Bronchial epithelial cell (primary cell): ENCODE data around the gene PLSCR1. TPM values are rescaled to one million over a fixed set of nuclear protein-coding genes. Genes with fewer than 3 reads are reported as not detected.

ENCODE experiments used
- DNase-seq: peaks from one replicate; pipeline ENCODE4 v3.0.0-alpha.2; 2010; ENCODE audit warnings: low read depth
- FAIRE-seq: peaks from 2 replicates; lab custom pipeline; 2011; peaks lifted over from hg19 to GRCh38; lab: Jason Lieb, UNC
- H3K27me3 ChIP-seq: 2 replicates; pipeline ENCODE4 v1.5.1; 2011; ENCODE audit warnings: low read length; ENCODE audit not compliant: control insufficient read depth, insufficient read depth
- H3K36me3 ChIP-seq: 2 replicates; pipeline ENCODE4 v1.5.1; 2011; ENCODE audit warnings: low read length; ENCODE audit not compliant: control insufficient read depth, insufficient read depth
- H3K4me3 ChIP-seq: 2 replicates; pipeline ENCODE4 v1.5.1; 2011; ENCODE audit warnings: mild to moderate bottlenecking, low read depth, low read length, control low read depth
- CTCF ChIP-seq: IDR thresholded peaks from 2 replicates; pipeline ENCODE4 v1.5.1; 2011; ENCODE audit warnings: mild to moderate bottlenecking, moderate library complexity, low read length, control low read depth, inconsistent platforms; ENCODE audit not compliant: insufficient read depth, severe bottlenecking
- total RNA-seq: library from RNA; depleted of rRNA; stranded (reverse); fragments of >200 nt; gene quantifications from 2 replicates; pipeline ENCODE4 v1.2.1, GENCODE V29; 2014

The PLSCR1 gene
- total RNA-seq, 1 donor from 2014 or later, result 32.1 TPM

- no peaks in the 10 kb centered on the region for H3K36me3 ChIP-seq
- FAIRE-seq (no peak), DNase-seq (peak; percentile 99)
- H3K4me3 ChIP-seq, result no peak overlapping the region
- TF ChIP-seq CTCF, result no peak
- no peaks in the 10 kb centered on the region for H3K27me3 ChIP-seq
Measured at GRCh38 chr3:146581951-146582467, 37.6 kb upstream of the PLSCR1 start.

GRCh38 chr3:146581080-146581601 lies 36.7 kb upstream of the PLSCR1 start:
- no peaks in the 10 kb centered on the region for H3K36me3 ChIP-seq
- FAIRE-seq (no peak), DNase-seq (peak; percentile 67)
- no peak for TF ChIP-seq CTCF
- no peaks in the 10 kb centered on the region for H3K27me3 ChIP-seq
- H3K4me3 ChIP-seq, result no peak overlapping the region

GRCh38 chr3:146577662-146578061 lies 33.3 kb upstream of the PLSCR1 start:
- FAIRE-seq, result no peak
- H3K36me3 ChIP-seq, result no peaks in the 10 kb centered on the region
- no peak overlapping the region for H3K4me3 ChIP-seq
- TF ChIP-seq CTCF, result peak; percentile 4
- no peaks in the 10 kb centered on the region for H3K27me3 ChIP-seq
- DNase-seq, result peak; percentile 64

- Histone ChIP-seq H3K36me3 (no peaks in the 10 kb centered on the region), H3K4me3 (no peak overlapping the region), H3K27me3 (no peaks in the 10 kb centered on the region)
- DNase-seq (no peak), FAIRE-seq (no peak)
- no peak for TF ChIP-seq CTCF
Measured at GRCh38 chr3:146575636-146576035, 31.2 kb upstream of the PLSCR1 start.

- Histone ChIP-seq H3K36me3 (no peaks in the 10 kb centered on the region), H3K27me3 (no peaks in the 10 kb centered on the region), H3K4me3 (no peak overlapping the region)
- TF ChIP-seq CTCF, result no peak
- DNase-seq, result no peak
- no peak for FAIRE-seq
Measured at GRCh38 chr3:146574173-146574572, 29.8 kb upstream of the PLSCR1 start.

GRCh38 chr3:146569314-146569713 lies 24.9 kb upstream of the PLSCR1 start:
- Histone ChIP-seq H3K27me3 (no peaks in the 10 kb centered on the region), H3K4me3 (no peak overlapping the region), H3K36me3 (no peaks in the 10 kb centered on the region)
- no peak for FAIRE-seq
- TF ChIP-seq CTCF, result no peak
- DNase-seq, result no peak
